ENCODE data around the gene PCDHGA4.

DNA sequence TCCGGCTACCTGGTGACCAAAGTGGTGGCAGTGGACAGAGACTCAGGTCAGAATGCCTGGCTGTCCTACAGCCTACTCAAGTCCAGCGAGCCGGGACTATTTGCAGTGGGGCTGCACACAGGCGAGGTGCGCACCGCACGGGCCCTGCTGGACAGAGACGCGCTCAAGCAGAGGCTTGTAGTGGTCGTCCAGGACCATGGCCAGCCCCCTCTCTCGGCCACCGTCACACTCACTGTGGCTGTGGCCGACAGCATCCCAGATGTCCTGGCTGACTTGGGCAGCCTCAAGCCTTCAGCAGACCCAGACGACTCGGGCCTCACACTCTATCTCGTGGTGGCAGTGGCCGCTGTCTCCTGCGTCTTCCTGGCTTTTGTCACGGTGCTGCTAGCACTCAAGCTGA is 2.1 kb downstream of the PCDHGA4 start:
- no peak for TF ChIP-seq POLR2A (IDR thresholded peaks at IDR 0.05)
- TF ChIP-seq, protein P1, sequence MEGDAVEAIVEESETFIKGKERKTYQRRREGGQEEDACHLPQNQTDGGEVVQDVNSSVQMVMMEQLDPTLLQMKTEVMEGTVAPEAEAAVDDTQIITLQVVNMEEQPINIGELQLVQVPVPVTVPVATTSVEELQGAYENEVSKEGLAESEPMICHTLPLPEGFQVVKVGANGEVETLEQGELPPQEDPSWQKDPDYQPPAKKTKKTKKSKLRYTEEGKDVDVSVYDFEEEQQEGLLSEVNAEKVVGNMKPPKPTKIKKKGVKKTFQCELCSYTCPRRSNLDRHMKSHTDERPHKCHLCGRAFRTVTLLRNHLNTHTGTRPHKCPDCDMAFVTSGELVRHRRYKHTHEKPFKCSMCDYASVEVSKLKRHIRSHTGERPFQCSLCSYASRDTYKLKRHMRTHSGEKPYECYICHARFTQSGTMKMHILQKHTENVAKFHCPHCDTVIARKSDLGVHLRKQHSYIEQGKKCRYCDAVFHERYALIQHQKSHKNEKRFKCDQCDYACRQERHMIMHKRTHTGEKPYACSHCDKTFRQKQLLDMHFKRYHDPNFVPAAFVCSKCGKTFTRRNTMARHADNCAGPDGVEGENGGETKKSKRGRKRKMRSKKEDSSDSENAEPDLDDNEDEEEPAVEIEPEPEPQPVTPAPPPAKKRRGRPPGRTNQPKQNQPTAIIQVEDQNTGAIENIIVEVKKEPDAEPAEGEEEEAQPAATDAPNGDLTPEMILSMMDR (IDR thresholded peaks at IDR 0.05): no peak

All from right lobe of liver (tissue), 4 donors.